H1 (cell line): ENCODE results near the gene PTGIS. TPM values are rescaled to one million over a fixed set of nuclear protein-coding genes. Genes with fewer than 3 reads are reported as not detected.
"Not testable (repeated sequence)": the region's sequence is repeated elsewhere in the genome, so short reads cannot be mapped to it uniquely, and the experiment has no call there.

ENCODE experiments used
- CTCF ChIA-PET: fragments of 300-600 bp; sonication (Branson Sonifier 250); formaldehyde crosslinking; loops from one replicate; lab custom pipeline; 2021; ENCODE audit not compliant: partially characterized antibody; lab: Charles Lee
- POLR2A ChIA-PET: fragments of 300-600 bp; sonication (Branson Sonifier 250); formaldehyde crosslinking; loops from one replicate; lab custom pipeline; 2021; ENCODE audit warnings: inconsistent platforms; ENCODE audit not compliant: partially characterized antibody; lab: Charles Lee
- DNase-seq, 2 experiments: peaks; one replicate each; pipeline versions ENCODE4 v3.0.0 to v3.0.0-alpha.2; 2010 to 2022; ENCODE audit warnings: low spot score in 2 of 2, low read depth in 1 of 2, mixed read lengths in 1 of 2
- FAIRE-seq: peaks from 2 replicates; lab custom pipeline; 2011; peaks lifted over from hg19 to GRCh38; lab: Jason Lieb, UNC
- H2AFZ ChIP-seq: 2 replicates; pipeline ENCODE4 v1.8.1; 2012; ENCODE audit warnings: low read length, inconsistent platforms
- H2AK5ac ChIP-seq: 2 replicates; pipeline ENCODE4 v1.6.1; 2013; ENCODE audit warnings: low read depth, low read length
- H2BK120ac ChIP-seq: replicated peaks from 2 replicates; pipeline ENCODE3; 2013; ENCODE audit warnings: low read depth, low read length, inconsistent platforms
- H2BK12ac ChIP-seq: 2 replicates; pipeline ENCODE4 v1.6.1; 2013; ENCODE audit warnings: low read depth, low read length
- H2BK15ac ChIP-seq: 2 replicates; pipeline ENCODE4 v1.6.1; 2013; ENCODE audit warnings: low read length
- H2BK20ac ChIP-seq: 2 replicates; pipeline ENCODE4 v1.6.1; 2013; ENCODE audit warnings: low read length
- H2BK5ac ChIP-seq: 2 replicates; pipeline ENCODE4 v1.6.1; 2013; ENCODE audit warnings: low read depth, low read length
- H3K14ac ChIP-seq: 2 replicates; pipeline ENCODE4 v1.6.1; 2013; ENCODE audit warnings: inconsistent platforms; ENCODE audit not compliant: insufficient read length
- H3K18ac ChIP-seq: 2 replicates; pipeline ENCODE4 v1.6.1; 2013; ENCODE audit warnings: low read length; ENCODE audit errors: extremely low read depth
- H3K23ac ChIP-seq: 2 replicates; pipeline ENCODE4 v1.6.1; 2013; ENCODE audit warnings: inconsistent platforms; ENCODE audit not compliant: insufficient read length
- H3K23me2 ChIP-seq: 2 replicates; pipeline ENCODE4 v1.6.1; 2013; ENCODE audit warnings: low read depth, low read length
- H3K27ac ChIP-seq: 2 replicates; pipeline ENCODE4 v1.6.1; 2011; ENCODE audit warnings: low read depth, low read length, inconsistent platforms
- H3K27me3 ChIP-seq, 4 experiments: replicated peaks in 1 of 4; 1 replicate in 1 of 4; 2 replicates in 3 of 4; pipeline versions ENCODE4 v1.6.1 to v1.8.1; 2011 to 2013; ENCODE audit warnings: low read length in 3 of 4, mild to moderate bottlenecking in 3 of 4, inconsistent platforms in 2 of 4, mixed read lengths in 2 of 4, moderate library complexity in 1 of 4; ENCODE audit not compliant: control insufficient read depth in 3 of 4, insufficient read depth in 3 of 4; ENCODE audit errors: extremely low read depth in 1 of 4
- H3K36me3 ChIP-seq, 4 experiments: 2 replicates each; pipeline versions ENCODE4 v1.6.1 to v1.8.1; 2011 to 2013; ENCODE audit warnings: mild to moderate bottlenecking in 4 of 4, low read length in 3 of 4, moderate library complexity in 2 of 4, control low read depth in 1 of 4, inconsistent platforms in 1 of 4; ENCODE audit not compliant: insufficient read depth in 4 of 4, control insufficient read depth in 2 of 4
- H3K4ac ChIP-seq: replicated peaks from 2 replicates; pipeline ENCODE3; 2013; ENCODE audit warnings: low read length, low read depth, mixed read lengths, inconsistent platforms; ENCODE audit not compliant: insufficient read length
- H3K4me1 ChIP-seq, 4 experiments: replicated peaks in 1 of 4; 1 replicate in 1 of 4; 2 replicates in 3 of 4; pipeline versions ENCODE4 v1.6.1 to v1.8.1; 2011 to 2013; ENCODE audit warnings: low read length in 3 of 4, inconsistent platforms in 2 of 4, mixed read lengths in 1 of 4; ENCODE audit not compliant: insufficient read depth in 4 of 4, control insufficient read depth in 3 of 4
- H3K4me2 ChIP-seq, 2 experiments: 2 replicates each; pipeline versions ENCODE4 v1.6.1 to v1.8.1; 2011 to 2013; ENCODE audit warnings: low read depth in 2 of 2, low read length in 2 of 2, control low read depth in 1 of 2, inconsistent platforms in 1 of 2, mild to moderate bottlenecking in 1 of 2; ENCODE audit not compliant: insufficient read depth in 1 of 2
- H3K4me3 ChIP-seq, 4 experiments: fragments of 200-600, 300-600 bp in 1 of 4; sonication (generic), shearing (Covaris generic), sonication (Bioruptor Twin) in 1 of 4; 2 replicates each; pipeline versions ENCODE4 v1.5.1 to v1.8.1; 2011 to 2016; ENCODE audit warnings: low read length in 4 of 4, low read depth in 3 of 4, control low read depth in 2 of 4, inconsistent platforms in 2 of 4, mild to moderate bottlenecking in 2 of 4, mixed read lengths in 1 of 4, moderate library complexity in 1 of 4; ENCODE audit not compliant: insufficient read depth in 2 of 4; ENCODE audit errors: extremely low read depth in 1 of 4
- H3K56ac ChIP-seq: replicated peaks from 2 replicates; pipeline ENCODE3; 2013; ENCODE audit warnings: low read depth, mild to moderate bottlenecking, mixed read lengths, low read length, inconsistent platforms; ENCODE audit not compliant: insufficient read length
- H3K79me1 ChIP-seq: 2 replicates; pipeline ENCODE4 v1.6.1; 2013; ENCODE audit warnings: low read depth, low read length, control low read depth
- H3K79me2 ChIP-seq, 2 experiments: 2 replicates each; pipeline versions ENCODE4 v1.6.1 to v1.8.1; 2012 to 2013; ENCODE audit warnings: low read length in 2 of 2, mild to moderate bottlenecking in 2 of 2, inconsistent platforms in 1 of 2; ENCODE audit not compliant: insufficient read depth in 2 of 2, control insufficient read depth in 1 of 2
- H3K9ac ChIP-seq, 4 experiments: replicated peaks in 1 of 4; 1 replicate in 1 of 4; 2 replicates in 3 of 4; pipeline versions ENCODE4 v1.6.1 to v1.8.1; 2011 to 2013; ENCODE audit warnings: low read depth in 3 of 4, low read length in 3 of 4, control low read depth in 2 of 4, mild to moderate bottlenecking in 2 of 4, moderate library complexity in 2 of 4, inconsistent platforms in 1 of 4; ENCODE audit errors: extremely low read depth in 1 of 4
- H3K9me3 ChIP-seq, 2 experiments: 2 replicates each; pipeline versions ENCODE4 v1.6.1 to v1.8.1; 2012 to 2013; ENCODE audit warnings: mild to moderate bottlenecking in 2 of 2, moderate library complexity in 2 of 2, control low read depth in 1 of 2, inconsistent platforms in 1 of 2, low read depth in 1 of 2, low read length in 1 of 2, mixed read lengths in 1 of 2; ENCODE audit not compliant: insufficient read depth in 2 of 2
- H4K20me1 ChIP-seq, 2 experiments: replicated peaks in 1 of 2; 2 replicates each; pipeline versions ENCODE3 to v1.8.1; 2011 to 2013; ENCODE audit warnings: inconsistent platforms in 2 of 2, low read length in 2 of 2, mild to moderate bottlenecking in 1 of 2; ENCODE audit not compliant: insufficient read depth in 2 of 2, control insufficient read depth in 1 of 2
- H4K5ac ChIP-seq: 2 replicates; pipeline ENCODE4 v1.6.1; 2013; ENCODE audit warnings: low read length, low read depth, mixed read lengths, inconsistent platforms; ENCODE audit not compliant: insufficient read length
- H4K8ac ChIP-seq: 2 replicates; pipeline ENCODE4 v1.8.0; 2013; ENCODE audit warnings: mild to moderate bottlenecking, moderate library complexity, low read length, inconsistent platforms; ENCODE audit not compliant: insufficient read depth; ENCODE audit errors: extremely low read depth
- H4K91ac ChIP-seq: replicated peaks from 2 replicates; pipeline ENCODE3; 2013; ENCODE audit warnings: low read length, mixed read lengths, inconsistent platforms; ENCODE audit not compliant: insufficient read length
- WGBS, 2 experiments: shearing (Covaris generic) in 1 of 2; methylation state at CpG; one replicate each; pipeline versions ENCODE4 v1.1.6 to v1.1.7; 2013 to 2015; ENCODE audit warnings: low lambda C conversion rate in 2 of 2, mixed read lengths in 2 of 2, inconsistent platforms in 1 of 2, low coverage in 1 of 2, missing lambda C conversion rate in 1 of 2; ENCODE audit not compliant: insufficient replicate concordance in 2 of 2, insufficient coverage in 1 of 2, insufficient read length in 1 of 2; ENCODE audit errors: extremely low coverage in 1 of 2, missing lambda C conversion rate in 1 of 2; 5-methylcytosine and 5-hydroxymethylcytosine counted together
- polyA plus RNA-seq, 7 experiments: library from polyadenylated mRNA; depleted of rRNA in 3 of 7; stranded (reverse) in 5 of 7; unstranded in 2 of 7; fragments of >200 nt in 5 of 7; fragments of 200-250 nt in 2 of 7; gene quantifications; 1 replicate in 5 of 7; 2 replicates in 1 of 7; 4 replicates in 1 of 7; pipeline versions ENCODE4 v1.2.1 to v1.2.3, GENCODE V29; 2011 to 2013; ENCODE audit warnings: missing spikeins in 2 of 7, mixed read lengths in 2 of 7
- total RNA-seq: library from RNA; stranded (reverse); fragmentation: NEBNext Ultra II Directional; extraction: Animal tissue kit (Norgen Biotek cat#: 25700); gene quantifications from 2 replicates; pipeline ENCODE4 v1.2.1, GENCODE V29; 2021

PTGIS gene
- total and polyA plus RNA-seq, 2 of the 8 experiments (the other 6 are each of a cell fraction or from before 2014, with no cell fraction given): 29.9 to 35.5 TPM

DNA sequence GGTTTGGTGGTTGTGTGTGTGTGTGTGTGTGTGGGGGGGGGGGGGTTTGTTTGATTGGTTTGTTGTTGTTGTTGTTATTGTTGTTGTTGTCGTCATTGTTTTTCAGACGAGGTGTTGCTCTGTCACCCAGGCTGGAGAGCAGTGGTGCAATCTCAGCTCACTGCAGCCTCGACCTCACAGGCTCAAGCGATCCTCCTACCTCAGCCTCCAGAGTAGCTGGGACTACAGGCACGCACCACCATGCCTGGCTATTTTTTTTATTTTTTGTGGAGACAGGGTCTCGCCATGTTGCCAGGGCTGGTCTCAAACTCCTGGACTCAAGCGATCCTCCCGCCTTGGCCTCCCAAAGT, 47.1 kb upstream of the PTGIS start:
- DNase-seq, H3K4ac ChIP-seq, H3K36me3 ChIP-seq, H2AFZ ChIP-seq, H3K27ac ChIP-seq, H3K4me2 ChIP-seq, H2AK5ac ChIP-seq, H3K14ac ChIP-seq, H2BK5ac ChIP-seq, H4K5ac ChIP-seq, H3K4me1 ChIP-seq, H3K9ac ChIP-seq, H3K18ac ChIP-seq, H2BK120ac ChIP-seq, H4K8ac ChIP-seq, H3K56ac ChIP-seq, H2BK20ac ChIP-seq, H3K9me3 ChIP-seq, H3K4me3 ChIP-seq, H2BK12ac ChIP-seq, H3K23ac ChIP-seq, FAIRE-seq, H3K79me2 ChIP-seq, H4K20me1 ChIP-seq, H4K91ac ChIP-seq, H3K79me1 ChIP-seq, H3K27me3 ChIP-seq: not testable (repeated sequence)
- POLR2A ChIA-PET: interaction anchor here (0.8 kb wide), 1 partner anchor 12 kb away, joined by 3 read pairs; no protein-coding TSS in a partner anchor
- Histone ChIP-seq H3K23me2 (peaks cover 15% of the 10 kb centered on the region; the same call in 1 of the 2 replicates), H2BK15ac (0 out of 2 replicates have a peak overlapping the region, but pooled peaks have one; percentile 29)
- 92% methylated on average over 6 of the region's 8 CpGs; no CpG with 5 or more reads in 1 of the 2 experiments for WGBS, 2 experiments
- CTCF ChIA-PET: interaction anchor here (0.6 to 23.7 kb wide), 15 partner anchors 8 to 364 kb away, joined by 3 to 665 read pairs (median 4); no protein-coding TSS in a partner anchor
